Loucy (cell line): ENCODE results near the gene PDE4D.

ENCODE experiments used
- CTCF ChIP-seq: fragments of 200-600 bp; sonication (generic); conservative IDR thresholded peaks from 2 replicates; pipeline ENCODE4 v1.5.1; 2014; ENCODE audit warnings: mild to moderate bottlenecking, antibody characterized with exemption, low read length
- EZH2phosphoT487 ChIP-seq: fragments of 200-600 bp; IDR thresholded peaks from 2 replicates; pipeline ENCODE4 v1.6.1; 2018; ENCODE audit warnings: antibody characterized with exemption, mild to moderate bottlenecking, moderate library complexity, borderline replicate concordance

- TF ChIP-seq CTCF, result no peak
- TF ChIP-seq EZH2phosphoT487, result no peak
These were observed 120.8 kb downstream of the PDE4D start for GRCh38 chr5:59772757-59773156.
